GM23338 (cell line): ENCODE results near the gene HJURP. TPM values are rescaled to one million over a fixed set of nuclear protein-coding genes. Genes with fewer than 3 reads are reported as not detected.

Source experiments
- ATAC-seq: fragments of 200-7000 bp; cut with Tn5 transposase; 3 replicates; pipeline ENCODE4 v1.9.1; 2020
- DNase-seq: peaks from one replicate; pipeline ENCODE4 v3.0.0-alpha.2; 2015; ENCODE audit warnings: low spot score
- H2AFZ ChIP-seq: fragments of 200-600 bp; sonication (generic); 2 replicates; pipeline ENCODE4 v1.8.0; 2016; ENCODE audit warnings: antibody characterized with exemption, mild to moderate bottlenecking, moderate library complexity
- H3F3A ChIP-seq: fragments of 200-600 bp; sonication (generic); replicated peaks from 2 replicates; pipeline ENCODE4 v1.8.0; 2017; ENCODE audit warnings: antibody characterized with exemption, mixed run types, low read depth
- H3K27ac ChIP-seq: fragments of 200-600 bp; sonication (generic); 2 replicates; pipeline ENCODE4 v1.6.1; 2016; ENCODE audit warnings: low read depth
- H3K27me3 ChIP-seq: fragments of 200-600 bp; sonication (generic); 2 replicates; pipeline ENCODE4 v1.8.0; 2016; ENCODE audit warnings: mild to moderate bottlenecking, mixed run types, moderate library complexity; ENCODE audit not compliant: insufficient read depth
- H3K36me3 ChIP-seq: fragments of 200-600 bp; sonication (generic); 2 replicates; pipeline ENCODE4 v1.8.0; 2016; ENCODE audit warnings: mild to moderate bottlenecking; ENCODE audit not compliant: insufficient read depth
- H3K4me1 ChIP-seq: fragments of 200-600 bp; sonication (generic); 2 replicates; pipeline ENCODE4 v1.8.0; 2016; ENCODE audit warnings: mild to moderate bottlenecking, moderate library complexity; ENCODE audit not compliant: insufficient read depth
- H3K4me2 ChIP-seq: fragments of 200-600 bp; sonication (generic); 2 replicates; pipeline ENCODE4 v1.7.1; 2017; ENCODE audit warnings: mixed run types
- H3K4me3 ChIP-seq: fragments of 200-600 bp; sonication (generic); 2 replicates; pipeline ENCODE4 v1.6.1; 2016; ENCODE audit warnings: mixed run types
- H3K79me2 ChIP-seq: fragments of 200-600 bp; sonication (generic); replicated peaks from 2 replicates; pipeline ENCODE4 v1.8.0; 2017; ENCODE audit warnings: mild to moderate bottlenecking; ENCODE audit not compliant: insufficient read depth
- H3K9me2 ChIP-seq: fragments of 200-600 bp; sonication (generic); 2 replicates; pipeline ENCODE4 v1.8.0; 2017; ENCODE audit not compliant: insufficient read depth
- H4K20me1 ChIP-seq: fragments of 200-600 bp; sonication (generic); replicated peaks from 2 replicates; pipeline ENCODE4 v1.8.0; 2017; ENCODE audit warnings: mild to moderate bottlenecking; ENCODE audit not compliant: insufficient read depth
- H3K27ac Mint-ChIP-seq: 2 replicates; pipeline ENCODE4 v1.8.0; 2020; ENCODE audit warnings: inconsistent platforms, mild to moderate bottlenecking, moderate library complexity, mixed read lengths
- H3K27me3 Mint-ChIP-seq: 3 replicates; pipeline ENCODE4 v1.8.0; 2022; ENCODE audit warnings: low read depth, mild to moderate bottlenecking, moderate library complexity, mixed read lengths, inconsistent platforms; ENCODE audit not compliant: insufficient read depth, poor library complexity
- H3K36me3 Mint-ChIP-seq: 3 replicates; pipeline ENCODE4 v1.8.0; 2021; ENCODE audit warnings: low read depth, mild to moderate bottlenecking, inconsistent platforms, moderate library complexity, mixed read lengths
- H3K4me1 Mint-ChIP-seq: 3 replicates; pipeline ENCODE4 v1.8.0; 2020; ENCODE audit warnings: mild to moderate bottlenecking, inconsistent platforms, mixed read lengths
- H3K4me3 Mint-ChIP-seq: 3 replicates; pipeline ENCODE4 v1.8.0; 2021; ENCODE audit warnings: moderate library complexity, mild to moderate bottlenecking, inconsistent platforms, mixed read lengths
- H3K9me3 Mint-ChIP-seq: 3 replicates; pipeline ENCODE4 v1.8.0; 2020; ENCODE audit warnings: moderate library complexity, mild to moderate bottlenecking, inconsistent platforms, mixed read lengths
- CREB1 ChIP-seq: fragments of 250-450 bp; sonication (Bioruptor Pico); IDR thresholded peaks from 2 replicates; pipeline ENCODE4 v1.5.0; 2020; ENCODE audit warnings: low read depth, mild to moderate bottlenecking, moderate library complexity
- CTCF ChIP-seq, 2 experiments: fragments of 200-600 bp in 1 of 2; sonication (generic) in 1 of 2; conservative IDR thresholded peaks; 2 replicates each; pipeline versions ENCODE4 v1.5.1 to v1.6.1; 2016 to 2017; ENCODE audit warnings: antibody characterized with exemption in 2 of 2, low read depth in 2 of 2, mild to moderate bottlenecking in 2 of 2, moderate library complexity in 1 of 2
- EZH2 ChIP-seq: fragments of 200-600 bp; sonication (generic); IDR thresholded peaks from one replicate; pipeline ENCODE4 v1.8.0; 2017; ENCODE audit warnings: antibody characterized with exemption, mild to moderate bottlenecking, low read depth; ENCODE audit not compliant: unreplicated experiment
- JUNB ChIP-seq: IDR thresholded peaks from one replicate; pipeline ENCODE4 v1.6.1; 2016; ENCODE audit warnings: antibody characterized with exemption; ENCODE audit not compliant: unreplicated experiment
- NANOG ChIP-seq: IDR thresholded peaks from 2 replicates; pipeline ENCODE4 v1.6.1; 2016; ENCODE audit warnings: antibody characterized with exemption, borderline replicate concordance
- REST ChIP-seq: IDR thresholded peaks from one replicate; pipeline ENCODE4 v1.6.1; 2018; ENCODE audit warnings: antibody characterized with exemption; ENCODE audit not compliant: unreplicated experiment
- STAT1 ChIP-seq: IDR thresholded peaks from one replicate; pipeline ENCODE4 v1.6.1; 2016; ENCODE audit warnings: antibody characterized with exemption; ENCODE audit not compliant: unreplicated experiment
- polyA plus RNA-seq: library from polyadenylated mRNA; unstranded; fragments of >200 nt; fragmentation: Nextera tagmentation; extraction: Ambion mirVana; gene quantifications from 2 replicates; pipeline ENCODE4 v1.2.1, GENCODE V29; 2016
- total RNA-seq: library from RNA; depleted of rRNA; stranded (reverse); fragments of >200 nt; shearing (Covaris generic); gene quantifications from 2 replicates; pipeline ENCODE4 v1.2.3, GENCODE V29; 2014

HJURP gene
- total and polyA plus RNA-seq, 2 experiments from 2014 or later: 42.9 to 49.2 TPM

GRCh38 chr2:233818639-233819621 is 35.4 kb downstream of the HJURP start:
- Histone ChIP-seq H3K79me2 (no peaks in the 10 kb centered on the region), H3K27me3 (no peaks in the 10 kb centered on the region), H3F3A (no peaks in the 10 kb centered on the region), H3K9me2 (no peaks in the 10 kb centered on the region), H3K4me2 (no peak overlapping the region), H3K4me1 (no peaks in the 10 kb centered on the region), H3K4me3 (no peak overlapping the region), H4K20me1 (no peaks in the 10 kb centered on the region), H3K36me3 (no peaks in the 10 kb centered on the region), H3K27ac (no peak overlapping the region), H2AFZ (no peak overlapping the region)
- DNase-seq (no peak), ATAC-seq (no peak)
- H3K9me3 Mint-ChIP-seq: no peaks in the 10 kb centered on the region
- peaks cover 15% of the 10 kb centered on the region for H3K27me3 Mint-ChIP-seq
- no peaks in the 10 kb centered on the region for H3K36me3 Mint-ChIP-seq
- no peaks in the 10 kb centered on the region; the same call in 2 of the 3 replicates for H3K4me1 Mint-ChIP-seq
- H3K4me3 Mint-ChIP-seq: no peak overlapping the region
- no peak for TF ChIP-seq JUNB
- no peak for TF ChIP-seq CREB1 (CRISPR knock-in tag)
- TF ChIP-seq CTCF (conservative IDR thresholded peaks at IDR 0.05; ENCODE audit: low read depth in 2 of 2): no peak
- no peak overlapping the region for H3K27ac Mint-ChIP-seq

- ATAC-seq (no peak), DNase-seq (no peak)
- no peaks in the 10 kb centered on the region for H4K20me1 ChIP-seq
- no peak overlapping the region for H3K4me2 ChIP-seq
- Mint-ChIP-seq H3K4me1 (no peaks in the 10 kb centered on the region; the same call in 2 of the 3 replicates), H3K9me3 (no peaks in the 10 kb centered on the region), H3K4me3 (no peak overlapping the region), H3K27me3 (peaks cover 14% of the 10 kb centered on the region), H3K27ac (no peak overlapping the region), H3K36me3 (no peaks in the 10 kb centered on the region)
- no peaks in the 10 kb centered on the region for H3K79me2 ChIP-seq
- no peak overlapping the region for H3K4me3 ChIP-seq
- no peaks in the 10 kb centered on the region for H3K36me3 ChIP-seq
- no peak overlapping the region for H2AFZ ChIP-seq
- H3K27me3 ChIP-seq: no peaks in the 10 kb centered on the region
- no peak overlapping the region for H3K27ac ChIP-seq
- no peaks in the 10 kb centered on the region for H3K4me1 ChIP-seq
- H3F3A ChIP-seq: no peaks in the 10 kb centered on the region
- H3K9me2 ChIP-seq: peaks cover 6% of the 10 kb centered on the region; the same call in 1 of the 2 replicates
- TF ChIP-seq EZH2 (no peak), JUNB (no peak), CTCF (conservative IDR thresholded peaks at IDR 0.05; ENCODE audit: low read depth in 2 of 2) (no peak), STAT1 (no peak), REST (no peak), NANOG (no peak), CREB1 (CRISPR knock-in tag) (no peak)
These were observed 36.2 kb downstream of the HJURP start for GRCh38 chr2:233817995-233818638.
